Stimulated activated CD4-positive, alpha-beta T cell treated with anti-CD3 and anti-CD28 coated beads, Interleukin-2, amount 100 ng/mL, for 4 hours (primary cell): ENCODE data around the gene HECTD1.
"Not testable (repeated sequence)": the region's sequence is repeated elsewhere in the genome, so short reads cannot be mapped to it uniquely, and the experiment has no call there.

Experiments
- DNase-seq: peaks from one replicate; pipeline ENCODE4 v3.0.0-alpha.2; 2020; ENCODE audit warnings: low read depth

Gene HECTD1

DNA sequence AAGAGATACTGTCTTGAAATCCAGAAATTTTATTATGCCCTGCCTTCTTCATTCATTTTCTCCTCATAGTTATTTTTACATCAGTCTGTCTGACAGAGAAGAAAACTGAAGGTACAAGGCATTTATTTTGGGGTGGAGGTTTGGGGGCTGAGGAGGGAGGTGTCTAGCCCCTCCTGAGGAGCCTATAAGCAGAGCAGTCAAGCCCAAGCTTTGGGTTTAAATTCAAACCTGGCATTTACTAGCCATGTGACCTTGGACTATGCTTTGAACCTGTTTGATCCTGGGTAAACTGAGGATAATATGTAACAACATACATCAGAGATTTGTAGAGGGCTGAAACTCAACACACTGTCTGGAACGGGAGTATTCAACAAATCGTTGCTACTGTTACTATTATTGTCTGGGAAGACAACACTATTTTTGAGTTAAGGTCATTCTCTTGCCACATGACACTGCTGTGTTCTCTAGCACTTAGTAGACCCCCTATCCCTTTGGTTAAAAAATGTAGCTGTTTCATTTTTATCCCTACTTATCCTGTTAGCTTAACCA is 115.4 kb downstream of the HECTD1 start:
- no peak for DNase-seq

DNA sequence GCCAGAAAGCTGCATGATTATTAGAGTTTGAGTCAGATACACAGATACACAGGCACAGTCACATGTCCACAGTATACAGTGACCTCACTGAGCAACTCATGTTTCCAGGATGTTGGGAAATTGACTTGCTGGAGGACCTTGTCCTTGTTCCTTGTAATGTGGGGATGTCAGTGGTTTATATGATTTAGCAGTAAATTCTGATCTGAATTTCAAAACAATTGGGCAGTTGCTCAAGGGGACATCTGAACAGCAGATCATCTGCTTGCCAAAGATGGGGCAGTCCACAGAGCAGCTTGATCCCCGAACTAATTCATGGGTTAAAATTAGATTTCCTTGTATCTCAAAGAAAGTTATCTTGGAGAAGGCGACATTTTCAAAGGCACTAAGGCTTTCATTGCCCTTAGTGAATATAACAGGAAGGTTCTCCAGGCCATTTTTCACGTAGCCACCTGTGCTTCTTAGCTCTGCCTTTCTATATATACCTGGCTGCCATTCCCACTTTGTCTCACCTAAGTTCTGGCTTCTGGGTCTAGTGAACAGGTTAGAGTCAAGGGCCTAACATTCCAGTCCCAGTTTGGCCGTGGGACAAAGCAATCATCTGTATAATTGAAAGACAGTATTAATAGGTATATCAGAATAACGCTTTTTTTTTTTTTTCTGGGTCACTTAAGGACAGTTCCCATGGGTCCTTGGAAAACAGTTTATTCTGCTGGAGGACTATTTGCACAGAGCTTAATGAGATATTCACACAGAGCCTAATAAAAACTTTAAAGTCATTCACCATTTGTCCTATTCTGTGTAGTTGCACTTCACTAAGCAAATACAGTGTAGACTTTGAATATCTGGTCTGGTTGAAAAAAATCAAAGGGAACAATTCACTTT is 116.5 kb downstream of the HECTD1 start:
- DNase-seq, result no peak

DNA sequence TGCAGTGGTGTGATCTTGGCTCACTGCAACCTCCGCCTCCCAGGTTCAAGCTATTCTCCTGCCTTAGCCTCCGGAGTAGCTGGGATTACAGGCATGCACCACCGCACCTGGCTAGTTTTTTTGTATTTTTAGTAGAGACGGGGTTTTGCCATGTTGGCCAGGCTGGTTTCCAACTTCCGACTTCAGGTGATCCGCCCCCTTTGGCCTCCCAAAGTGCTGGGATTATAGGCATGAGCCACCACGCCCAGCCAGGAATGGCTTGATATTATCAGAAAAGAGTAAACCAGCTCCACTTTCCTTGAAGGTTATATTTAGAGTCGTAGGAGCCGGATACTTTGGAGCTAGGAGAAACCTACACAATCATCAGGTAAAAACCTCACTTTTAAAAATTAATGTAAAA is 121.1 kb downstream of the HECTD1 start:
- not testable (repeated sequence) for DNase-seq

DNA sequence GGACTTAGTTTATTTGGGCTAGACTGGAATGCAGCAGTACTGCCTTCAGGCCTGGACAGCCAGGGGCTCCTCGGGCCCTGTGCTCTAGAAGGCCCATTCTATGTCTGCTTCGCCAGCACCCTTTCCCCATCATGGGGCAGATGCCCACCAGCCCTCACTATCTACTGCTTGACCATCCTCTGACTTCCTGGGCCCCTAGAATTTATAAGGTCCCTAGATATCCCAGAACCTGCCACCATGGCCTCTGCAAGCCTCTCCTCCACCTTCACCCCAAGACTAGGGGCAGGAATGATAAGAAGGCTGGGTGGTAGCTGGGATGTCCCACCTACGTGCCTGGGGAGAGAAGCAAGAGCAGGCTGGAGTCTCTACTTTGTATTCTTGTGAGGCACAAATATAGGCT is 122.6 kb downstream of the HECTD1 start:
- no peak for DNase-seq

DNA sequence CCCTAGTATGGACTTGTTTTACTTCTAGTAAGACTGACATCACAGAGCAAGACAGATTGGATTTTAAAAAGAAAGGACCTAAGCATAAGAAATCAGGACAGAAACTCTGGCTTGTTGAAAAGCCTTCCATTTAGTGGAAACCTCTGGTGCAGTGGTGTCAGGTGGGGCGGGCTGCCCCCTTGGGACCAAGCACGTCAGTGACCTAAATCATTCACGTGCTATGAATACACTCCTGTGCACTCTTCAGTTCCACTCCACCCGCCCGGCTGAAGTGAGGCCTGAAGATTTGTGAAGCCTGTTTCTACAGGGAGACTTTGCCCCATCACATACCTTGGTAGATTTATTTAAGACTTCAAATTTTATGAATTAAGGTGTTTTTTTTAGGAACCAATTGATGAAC is 123.2 kb downstream of the HECTD1 start:
- DNase-seq, result no peak

DNA sequence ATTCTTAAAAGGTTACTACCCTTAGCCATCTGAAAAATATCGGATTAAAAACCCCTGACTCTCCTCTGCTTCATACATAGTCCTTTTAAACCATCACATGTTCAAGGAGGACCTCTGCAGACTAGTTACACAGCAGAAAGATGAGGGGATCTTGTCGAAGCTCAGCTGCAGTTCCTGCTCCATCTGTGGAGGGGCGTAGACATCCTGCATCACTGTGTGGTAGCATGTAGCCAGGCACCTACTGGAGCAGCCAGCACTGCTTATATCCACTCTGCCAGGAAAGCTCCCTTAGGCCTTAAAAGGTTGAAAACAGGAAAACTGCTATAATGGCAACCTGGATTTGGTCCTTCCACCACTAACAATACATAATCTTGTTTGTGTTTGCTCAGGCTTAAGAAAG is 123.8 kb downstream of the HECTD1 start:
- no peak for DNase-seq

DNA sequence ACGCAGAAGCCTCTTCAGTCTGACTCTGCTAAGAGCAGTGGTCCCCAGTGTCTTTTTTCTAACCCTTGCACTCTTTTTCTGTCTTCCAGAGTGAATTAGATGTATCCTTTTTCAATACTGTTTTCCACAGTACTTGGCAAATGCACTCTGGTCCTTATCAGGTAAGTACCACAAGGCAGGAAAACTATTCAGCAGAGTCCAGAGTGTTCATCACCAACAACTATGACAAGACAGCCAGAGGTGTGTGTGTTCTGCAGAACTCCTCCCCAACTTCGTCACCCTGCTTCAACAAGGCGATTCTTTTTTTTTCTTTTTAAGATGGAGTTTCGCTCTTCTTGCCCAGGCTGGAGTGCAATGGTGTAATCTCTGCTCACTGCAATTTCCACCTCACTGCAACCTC is 127.1 kb downstream of the HECTD1 start:
- no peak for DNase-seq

DNA sequence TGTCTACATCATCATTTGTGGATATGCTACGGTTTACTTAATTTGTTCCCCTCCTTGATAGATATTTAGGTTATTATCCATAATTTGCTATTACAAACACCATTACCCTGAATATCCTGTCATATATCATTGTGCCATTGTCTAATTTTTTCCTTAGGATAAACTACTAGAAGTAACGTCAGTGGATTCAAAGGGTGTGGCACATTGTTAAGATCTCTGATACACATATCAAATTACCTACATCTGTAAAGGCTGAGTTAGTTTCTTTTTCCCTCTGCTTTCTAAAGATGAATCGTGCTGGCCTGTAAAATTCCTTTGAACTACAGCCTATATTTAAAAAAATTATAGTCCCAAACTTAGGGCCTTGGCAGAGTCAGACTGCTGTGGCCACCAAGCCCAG is 127.5 kb downstream of the HECTD1 start:
- DNase-seq, result no peak

DNA sequence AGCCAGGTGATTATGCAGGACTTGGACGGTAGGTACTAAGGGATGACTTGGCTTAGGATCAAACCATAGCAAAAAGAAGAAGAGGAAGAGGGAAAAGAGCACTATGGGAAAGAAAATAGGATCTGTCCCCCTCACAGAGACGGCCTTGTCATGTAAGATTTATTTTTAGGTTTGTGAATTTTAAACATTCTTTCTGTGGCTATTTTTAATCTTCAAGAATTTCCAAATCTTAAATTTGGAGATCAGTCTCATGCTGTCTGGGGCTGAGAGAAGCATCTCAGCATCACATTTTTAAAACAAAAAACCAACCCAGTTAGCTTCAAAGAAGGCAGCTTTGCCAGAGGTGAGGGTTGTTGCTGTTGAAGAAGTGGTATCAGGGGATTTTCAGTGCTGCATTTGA is 128.8 kb downstream of the HECTD1 start:
- no peak for DNase-seq

DNA sequence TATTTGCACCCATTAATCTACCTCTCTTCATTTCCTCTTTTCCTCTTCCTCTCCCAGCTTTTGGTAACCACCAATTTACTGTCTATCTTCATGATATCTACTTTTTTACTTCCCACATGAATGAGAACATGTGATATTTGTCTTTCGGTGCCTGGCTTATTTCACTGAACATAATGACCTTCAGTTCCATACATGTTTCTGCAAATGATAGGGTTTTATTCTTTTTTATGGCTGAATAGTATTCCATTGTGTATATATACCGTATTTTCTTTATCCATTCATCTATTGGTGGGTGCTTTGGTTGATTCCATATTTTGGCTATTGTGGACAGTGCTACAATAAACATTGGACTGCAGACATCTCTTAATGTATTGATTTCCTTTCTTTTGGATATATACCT is 132.4 kb downstream of the HECTD1 start:
- DNase-seq, result no peak

DNA sequence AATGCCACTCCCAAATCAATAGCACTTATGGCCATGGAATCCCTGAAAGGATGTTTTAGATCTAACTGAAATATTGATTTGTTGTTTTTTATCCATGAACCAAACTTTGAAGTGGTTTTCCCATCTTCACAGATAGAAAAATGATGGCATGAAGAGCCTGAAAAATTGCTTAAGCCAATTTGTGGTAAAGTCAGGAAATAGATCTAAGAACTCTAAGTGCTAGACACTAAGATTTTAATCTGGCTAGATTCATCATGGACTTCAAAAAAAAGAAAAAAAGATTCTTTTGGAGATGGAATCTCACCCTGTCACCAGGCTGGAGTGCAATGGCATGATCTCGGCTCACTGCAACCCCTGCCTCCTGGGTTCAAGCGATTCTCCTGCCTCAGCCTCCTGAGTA is 136.4 kb downstream of the HECTD1 start:
- no peak for DNase-seq

DNA sequence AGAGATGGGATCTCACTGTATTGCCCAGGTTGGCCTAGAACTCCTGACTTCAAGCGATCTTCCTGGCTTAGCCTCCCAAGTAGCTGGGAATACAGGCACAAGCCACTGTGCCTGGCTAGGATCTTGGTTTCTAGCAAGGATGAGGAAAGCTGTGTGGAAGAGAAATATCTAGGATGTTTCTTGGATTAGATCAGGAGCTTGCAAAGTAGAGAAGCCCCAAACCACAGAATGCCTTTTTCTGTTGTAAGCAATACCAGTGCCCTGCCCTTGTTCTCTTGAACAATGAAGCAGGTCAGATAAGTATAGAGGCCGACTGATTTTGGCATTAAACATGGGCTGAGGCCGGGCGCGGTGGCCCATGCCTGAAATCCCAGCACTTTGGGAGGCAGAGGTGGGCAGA is 137.2 kb downstream of the HECTD1 start:
- DNase-seq, result no peak

DNA sequence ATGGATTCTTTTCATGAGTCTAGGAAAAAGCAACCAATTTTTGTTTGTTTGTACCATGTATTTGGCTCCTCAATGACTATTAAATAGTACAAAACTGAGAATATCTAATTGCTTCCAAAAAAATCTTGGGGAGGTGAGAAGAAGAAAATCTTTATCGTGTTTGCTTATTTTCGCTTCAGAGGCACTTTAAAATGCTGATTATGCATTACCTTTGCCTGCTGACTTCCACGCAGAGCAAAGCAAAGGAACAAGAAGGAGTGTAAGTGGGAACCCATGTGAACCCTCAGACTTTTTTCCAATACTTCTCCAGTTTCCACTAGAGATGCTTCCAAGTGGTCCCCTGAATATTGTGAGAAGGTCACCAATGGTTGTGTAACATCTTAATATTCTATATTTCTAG is 138.2 kb downstream of the HECTD1 start:
- no peak for DNase-seq

DNA sequence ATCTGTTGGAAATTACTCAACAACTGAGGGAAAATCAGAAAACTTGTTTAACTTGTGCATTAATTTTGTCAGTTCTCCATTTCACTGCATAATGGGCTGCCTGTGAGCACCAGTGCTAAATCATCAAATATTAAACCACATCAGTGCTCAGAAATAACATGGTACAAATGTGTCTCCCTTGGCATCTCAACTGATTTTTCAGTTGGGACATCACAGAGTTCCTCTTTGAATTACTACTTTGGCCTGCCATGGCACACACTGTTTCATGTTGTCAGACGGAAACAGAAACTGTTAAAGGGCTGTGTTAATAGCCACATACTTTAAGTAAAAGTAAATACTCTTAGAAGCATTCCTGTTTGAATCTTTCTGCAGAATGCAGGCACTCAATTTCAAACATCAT is 139.4 kb downstream of the HECTD1 start:
- no peak for DNase-seq

DNA sequence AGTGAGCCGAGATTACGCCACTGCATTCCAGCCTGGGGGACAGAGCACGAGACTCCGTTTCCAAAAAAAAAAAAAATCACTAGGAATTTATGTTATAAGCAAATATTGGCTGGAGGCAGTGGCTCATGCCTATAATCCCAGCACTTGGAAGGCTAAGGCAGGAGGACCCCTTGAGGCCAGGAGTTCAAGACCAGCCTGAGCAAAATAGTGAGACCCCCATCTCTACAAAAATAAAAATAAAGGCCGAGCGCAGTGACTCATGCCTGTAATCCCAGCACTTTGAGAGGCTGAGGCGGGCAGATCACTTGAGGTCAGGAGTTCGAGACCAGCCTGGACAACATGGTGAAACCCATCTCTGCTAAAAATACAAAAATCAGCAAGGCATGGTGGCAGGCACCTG is 144.7 kb downstream of the HECTD1 start:
- DNase-seq, result not testable (repeated sequence)

DNA sequence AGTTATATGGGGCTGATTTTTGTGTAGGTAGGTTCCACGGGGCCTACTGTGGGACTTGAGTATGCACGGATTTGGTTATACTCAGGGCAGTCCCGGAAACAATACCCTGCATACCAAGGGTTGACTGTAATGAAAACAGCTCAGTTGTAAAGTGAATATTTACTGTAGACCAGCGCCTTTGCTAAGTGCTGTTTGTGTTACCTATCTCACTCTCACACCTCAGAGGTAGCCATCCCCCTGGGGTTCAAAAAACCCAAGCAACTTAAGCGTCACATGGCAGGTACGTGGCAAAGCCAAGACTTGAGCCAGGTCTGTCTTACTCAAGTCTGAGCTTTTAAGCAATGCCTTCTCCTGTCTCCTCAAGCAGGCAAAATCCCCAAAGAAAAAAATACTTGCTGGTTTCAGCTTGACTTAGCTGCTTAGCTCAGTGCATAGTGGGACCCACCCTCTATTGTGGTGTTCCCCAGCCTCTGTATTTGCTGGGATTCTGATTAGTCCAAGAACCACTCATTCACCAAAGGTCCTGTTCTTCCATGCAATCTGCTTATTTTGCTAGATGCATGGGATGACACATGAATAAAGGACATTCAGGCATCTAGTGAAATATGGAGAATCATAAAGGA is 147.2 kb downstream of the HECTD1 start:
- DNase-seq, result no peak

DNA sequence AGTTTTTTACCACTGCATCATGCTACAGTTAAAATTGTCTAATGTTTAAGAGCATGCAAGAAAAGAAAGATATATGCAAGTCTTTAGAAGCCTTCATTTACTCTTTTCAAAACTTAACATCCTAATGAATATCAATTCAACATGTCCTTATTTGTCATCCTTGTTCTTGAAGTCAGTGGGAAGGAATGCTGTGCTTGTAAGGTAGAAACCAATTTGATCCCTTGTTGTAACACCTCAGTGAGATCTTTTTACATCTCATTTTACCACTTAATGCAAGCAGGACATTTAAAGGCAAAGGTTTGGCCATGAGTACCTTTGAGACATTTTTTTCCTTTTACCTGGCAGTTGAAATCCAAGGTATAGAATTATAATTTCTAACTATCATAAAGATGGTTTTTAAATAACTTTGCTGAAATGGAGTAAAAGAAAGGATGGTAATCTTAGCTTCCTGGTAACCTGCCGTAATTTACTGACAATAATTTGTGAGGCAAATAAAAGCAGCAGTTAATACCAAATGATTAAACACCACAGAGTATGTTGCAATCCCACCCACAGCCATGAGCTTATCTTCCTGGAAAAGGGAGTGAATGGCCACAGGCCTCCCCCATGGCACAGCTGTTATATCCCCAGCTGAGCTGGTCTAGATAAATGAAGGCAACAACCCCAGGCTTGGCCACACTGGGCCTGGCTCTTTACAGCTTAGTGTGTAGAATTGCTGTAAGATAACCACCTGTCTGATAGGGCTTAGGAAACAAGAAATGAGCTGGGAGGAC is 148.3 kb downstream of the HECTD1 start:
- DNase-seq, result no peak

DNA sequence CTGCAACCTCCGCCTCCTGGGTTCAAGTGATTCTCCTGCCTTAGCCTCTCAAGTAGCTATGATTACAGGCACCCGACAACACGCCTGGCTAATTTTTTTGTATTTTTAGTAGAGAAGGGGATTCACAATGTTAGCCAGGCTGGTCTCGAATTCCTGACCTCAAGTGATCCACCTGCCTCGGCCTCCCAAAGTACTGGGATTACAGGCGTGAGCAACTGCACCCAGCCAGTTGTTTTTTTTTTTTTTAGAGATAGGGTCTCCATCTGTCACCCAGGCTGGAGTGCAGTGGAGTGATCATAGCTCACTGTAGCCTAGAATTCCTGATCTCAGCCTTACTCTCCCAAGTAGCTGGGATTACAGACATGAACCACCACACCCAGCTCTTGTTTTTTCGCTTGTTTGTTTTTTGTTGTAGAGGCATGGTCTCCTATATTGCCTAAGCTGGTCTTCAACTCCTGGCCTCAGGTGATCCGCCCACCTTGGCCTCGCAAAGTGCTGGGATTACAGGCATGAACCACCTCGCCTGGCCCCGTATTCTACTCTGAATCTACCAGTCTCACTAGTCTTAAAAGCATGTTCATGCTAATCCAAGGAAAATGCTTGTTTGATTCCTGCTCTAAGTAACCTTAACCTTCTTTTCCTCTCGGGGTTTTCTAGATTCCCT is 149.8 kb downstream of the HECTD1 start:
- DNase-seq, result no peak

DNA sequence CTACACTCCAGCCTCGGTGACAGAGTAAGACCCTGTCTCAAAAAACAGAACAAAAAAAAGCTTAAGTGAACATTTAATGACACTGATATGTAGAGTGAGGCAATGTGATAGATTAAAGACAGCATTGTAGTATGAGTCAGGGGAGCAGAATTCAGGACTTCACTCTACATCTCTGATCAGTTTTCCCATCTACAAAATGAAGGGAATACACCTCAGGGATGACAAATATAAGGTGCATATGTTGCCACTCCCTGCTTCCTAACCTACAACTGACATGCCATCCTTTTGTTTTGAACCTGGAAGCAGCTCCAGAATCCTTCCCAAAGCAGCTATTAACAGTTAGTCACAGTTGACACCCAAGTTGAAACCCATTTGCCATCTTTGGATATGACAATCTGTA is 150.6 kb downstream of the HECTD1 start:
- DNase-seq, result no peak

DNA sequence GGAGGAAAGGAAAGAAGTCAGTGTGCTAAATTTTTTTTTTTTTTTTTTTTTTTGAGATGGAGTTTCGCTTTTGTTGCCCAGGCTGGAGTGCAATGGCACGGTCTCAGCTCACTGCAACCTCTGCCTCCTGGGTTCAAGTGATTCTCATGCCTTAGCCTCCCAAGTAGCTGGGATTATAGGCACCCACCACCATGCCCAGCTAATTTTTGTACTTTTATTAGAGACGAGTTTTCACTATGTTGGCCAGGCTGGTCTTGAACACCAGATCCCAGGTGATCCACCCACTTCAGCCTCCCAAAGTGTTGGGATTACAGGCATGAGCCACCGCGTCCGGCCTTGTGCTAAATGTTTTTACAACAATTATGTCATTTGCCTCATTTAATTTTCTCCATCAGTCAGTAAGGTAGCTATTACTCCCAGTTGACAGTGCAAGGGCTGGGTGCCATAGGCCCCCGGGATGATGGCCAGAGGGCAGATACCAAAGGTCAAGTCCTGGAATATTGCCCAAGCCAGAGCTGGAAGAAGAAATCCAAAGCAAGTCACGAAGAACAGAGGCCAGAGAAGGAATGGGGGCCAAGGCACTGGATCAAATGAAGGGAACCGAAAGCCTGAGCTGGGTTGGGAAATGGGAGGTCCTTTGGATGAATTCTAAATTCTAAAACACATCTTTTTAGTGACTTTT is 154.5 kb downstream of the HECTD1 start:
- not testable (repeated sequence) for DNase-seq

DNA sequence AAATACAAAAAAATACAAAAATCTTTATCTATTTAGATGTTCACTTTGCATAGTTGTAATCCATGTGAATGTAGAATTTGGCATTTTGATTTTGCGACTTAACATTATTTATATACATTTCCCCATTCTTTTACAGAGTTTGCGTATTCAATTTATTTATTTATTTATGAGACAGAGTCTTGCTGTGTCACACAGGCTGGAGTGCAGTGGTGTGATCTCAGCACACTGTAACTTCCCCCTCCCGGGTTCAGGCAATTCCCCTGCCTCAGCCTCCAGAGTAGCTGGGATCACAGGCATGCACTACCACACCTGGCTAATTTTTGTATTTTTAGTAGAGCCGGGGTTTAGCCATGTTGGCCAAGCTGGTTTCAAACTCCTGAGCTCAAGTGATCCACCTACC is 156.1 kb downstream of the HECTD1 start:
- no peak for DNase-seq

DNA sequence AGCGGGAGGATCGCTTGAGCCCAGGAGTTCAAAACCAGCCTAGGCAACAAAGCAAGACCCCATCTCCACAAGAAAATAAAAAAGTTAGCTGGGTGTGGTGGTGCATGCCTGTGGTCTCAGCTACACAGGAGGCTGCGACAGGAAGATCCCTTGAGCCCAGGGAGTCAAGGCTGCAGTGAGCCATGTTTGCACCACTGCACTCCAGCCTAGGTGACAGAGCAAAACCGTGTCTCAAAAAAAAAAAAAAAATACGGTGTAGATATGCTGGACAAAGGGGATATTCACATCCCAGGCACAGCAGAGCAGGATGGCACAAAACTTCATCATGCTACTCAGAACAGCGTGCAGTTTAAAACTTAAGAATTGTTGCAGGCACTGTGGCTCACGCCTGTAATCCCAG is 156.6 kb downstream of the HECTD1 start:
- DNase-seq, result no peak
